A549 (cell line): Measurements from ENCODE around the gene KIF5C. TPM values are rescaled to one million over a fixed set of nuclear protein-coding genes. Genes with fewer than 3 reads are reported as not detected.

Source experiments
- ATAC-seq, 2 experiments: fragments of 200-7000 bp in 1 of 2; fragments of >200 bp in 1 of 2; cut with Nextera tagmentation in 1 of 2; cut with Tn5 transposase in 1 of 2; 3 replicates each; pipeline versions ENCODE4 v1.8.0 to v1.9.1; 2018 to 2020; ENCODE audit warnings: mild to moderate bottlenecking in 1 of 2, moderate library complexity in 1 of 2
- CTCF ChIA-PET: fragments of 300-600 bp; sonication (Branson Sonifier 250); formaldehyde crosslinking; extraction: SDS; loops from one replicate; lab custom pipeline; 2021; ENCODE audit warnings: antibody characterized with exemption, inconsistent platforms; lab: Yijun Ruan, JAX
- POLR2A ChIA-PET: fragments of 350-600 bp; formaldehyde crosslinking; extraction: SDS; loops from one replicate; lab custom pipeline; 2021; ENCODE audit warnings: antibody characterized with exemption, inconsistent platforms; lab: Yijun Ruan, JAX
- DNase-seq, 2 experiments: peaks; one replicate each; pipeline versions ENCODE4 v3.0.0 to v3.0.0-alpha.2; 2011 to 2016; ENCODE audit warnings: low read depth in 1 of 2, low spot score in 1 of 2
- FAIRE-seq: peaks from 2 replicates; lab custom pipeline; 2011; peaks lifted over from hg19 to GRCh38; lab: Jason Lieb, UNC
- H3K27ac ChIP-seq, 2 experiments: fragments of >200 bp; sonication (Bioruptor Twin); formaldehyde crosslinking; 3 replicates each; pipeline ENCODE4 v1.5.1; 2016 to 2017
- H3K4me1 ChIP-seq: fragments of >200 bp; sonication (Bioruptor Twin); formaldehyde crosslinking; 3 replicates; pipeline ENCODE4 v1.6.1; 2016
- H3K4me2 ChIP-seq: fragments of >200 bp; sonication (Bioruptor Twin); formaldehyde crosslinking; 3 replicates; pipeline ENCODE4 v1.6.1; 2016
- H3K4me3 ChIP-seq: fragments of >200 bp; sonication (Bioruptor Twin); formaldehyde crosslinking; 3 replicates; pipeline ENCODE4 v1.5.1; 2016
- H3K9me3 ChIP-seq: fragments of >200 bp; sonication (Bioruptor Twin); formaldehyde crosslinking; 3 replicates; pipeline ENCODE4 v1.6.1; 2016
- ATOH8 ChIP-seq: fragments of 250-450 bp; sonication (Bioruptor Pico); IDR thresholded peaks from 2 replicates; pipeline ENCODE4 v1.5.0; 2020; ENCODE audit warnings: low read depth, mild to moderate bottlenecking, moderate library complexity
- BHLHE40 ChIP-seq: IDR thresholded peaks from 2 replicates; pipeline ENCODE4 v1.6.1; 2012; ENCODE audit warnings: low read depth, low read length, inconsistent platforms
- CBX2 ChIP-seq: fragments of 200-600 bp; sonication (generic); IDR thresholded peaks from 2 replicates; pipeline ENCODE4 v1.6.1; 2016; ENCODE audit warnings: low read depth, mild to moderate bottlenecking, borderline replicate concordance
- CHD2 ChIP-seq: fragments of 150-350 bp; IDR thresholded peaks from 2 replicates; pipeline ENCODE4 v1.6.1; 2014; ENCODE audit warnings: low read length; ENCODE audit not compliant: partially characterized antibody
- CHD4 ChIP-seq: fragments of 200-600 bp; sonication (generic); IDR thresholded peaks from 2 replicates; pipeline ENCODE4 v1.6.1; 2016; ENCODE audit warnings: antibody characterized with exemption, mild to moderate bottlenecking, borderline replicate concordance
- E2F6 ChIP-seq: IDR thresholded peaks from 2 replicates; pipeline ENCODE4 v1.6.1; 2012; ENCODE audit warnings: low read depth, borderline replicate concordance
- EHF ChIP-seq: fragments of 250-450 bp; sonication (Bioruptor Pico); IDR thresholded peaks from 2 replicates; pipeline ENCODE4 v1.5.0; 2020; ENCODE audit warnings: mild to moderate bottlenecking
- EP300 ChIP-seq, 2 experiments: fragments of >200 bp; sonication (Bioruptor Twin); formaldehyde crosslinking; IDR thresholded peaks; 2 replicates in 1 of 2; 3 replicates in 1 of 2; pipeline ENCODE4 v1.6.1; 2016 to 2017
- ESRRA ChIP-seq: fragments of 150-350 bp; IDR thresholded peaks from 2 replicates; pipeline ENCODE4 v1.6.1; 2014; ENCODE audit warnings: mild to moderate bottlenecking, low read length, borderline replicate concordance
- FOSB ChIP-seq: fragments of 250-450 bp; sonication (Bioruptor Pico); IDR thresholded peaks from 2 replicates; pipeline ENCODE4 v1.5.0; 2020; ENCODE audit warnings: mild to moderate bottlenecking, moderate library complexity
- FOSL2 ChIP-seq, 2 experiments: fragments of 450-650 bp in 1 of 2; fragments of >200 bp in 1 of 2; sonication (Bioruptor Twin) in 1 of 2; formaldehyde crosslinking; IDR thresholded peaks; 2 replicates each; pipeline versions ENCODE4 v1.5.0 to v1.6.1; 2016 to 2020; ENCODE audit warnings: mild to moderate bottlenecking in 1 of 2, moderate library complexity in 1 of 2
- HDAC2 ChIP-seq: fragments of 200-600 bp; sonication (generic); IDR thresholded peaks from 2 replicates; pipeline ENCODE4 v1.6.1; 2016
- HOXB5 ChIP-seq: fragments of 250-450 bp; sonication (Bioruptor Pico); IDR thresholded peaks from 2 replicates; pipeline ENCODE4 v1.5.0; 2020; ENCODE audit warnings: mild to moderate bottlenecking, moderate library complexity
- JUN ChIP-seq, 2 experiments: fragments of >200 bp; sonication (Bioruptor Twin); formaldehyde crosslinking; IDR thresholded peaks; 2 replicates in 1 of 2; 3 replicates in 1 of 2; pipeline ENCODE4 v1.6.1; 2016 to 2017
- MYC ChIP-seq: IDR thresholded peaks from 2 replicates; pipeline ENCODE4 v1.6.1; 2012; ENCODE audit warnings: mild to moderate bottlenecking, inconsistent platforms, low read length, improper control_type of control experiment, borderline replicate concordance
- NFE2L2 ChIP-seq: fragments of 150-350 bp; conservative IDR thresholded peaks from 2 replicates; pipeline ENCODE4 v1.6.1; 2014; ENCODE audit warnings: low read length
- NPAS2 ChIP-seq: fragments of 250-450 bp; sonication (Bioruptor Pico); IDR thresholded peaks from 2 replicates; pipeline ENCODE4 v1.8.0; 2022; ENCODE audit warnings: mild to moderate bottlenecking, moderate library complexity, borderline replicate concordance
- PHF8 ChIP-seq: fragments of 200-600 bp; sonication (generic); IDR thresholded peaks from 2 replicates; pipeline ENCODE4 v1.6.1; 2016; ENCODE audit warnings: low read depth, mild to moderate bottlenecking, antibody characterized with exemption, moderate library complexity, borderline replicate concordance
- POLR2A ChIP-seq: IDR thresholded peaks from 2 replicates; pipeline ENCODE4 v1.6.1; 2012; ENCODE audit warnings: mild to moderate bottlenecking, low read length
- POLR2AphosphoS2 ChIP-seq: conservative IDR thresholded peaks from 2 replicates; pipeline ENCODE4 v1.6.1; 2012; ENCODE audit warnings: low read length, improper control_type of control experiment, inconsistent platforms
- RNF2 ChIP-seq: fragments of 200-600 bp; sonication (generic); IDR thresholded peaks from 2 replicates; pipeline ENCODE4 v1.6.1; 2016; ENCODE audit warnings: low read depth, mild to moderate bottlenecking, antibody characterized with exemption, moderate library complexity, borderline replicate concordance
- SREBF2 ChIP-seq: fragments of 450-650 bp; IDR thresholded peaks from 2 replicates; pipeline ENCODE4 v1.6.1; 2014; ENCODE audit warnings: mild to moderate bottlenecking, moderate library complexity
- TP53 ChIP-seq: fragments of 250-450 bp; sonication (Bioruptor Pico); IDR thresholded peaks from 2 replicates; pipeline ENCODE4 v1.5.0; 2021; ENCODE audit warnings: mild to moderate bottlenecking, moderate library complexity
- USF2 ChIP-seq: fragments of 450-650 bp; IDR thresholded peaks from 2 replicates; pipeline ENCODE4 v1.6.1; 2014; ENCODE audit warnings: antibody characterized with exemption
- ZC3H11A ChIP-seq: fragments of 450-650 bp; IDR thresholded peaks from 2 replicates; pipeline ENCODE4 v1.6.1; 2014; ENCODE audit warnings: antibody characterized with exemption, mild to moderate bottlenecking
- ZSCAN20 ChIP-seq: fragments of 250-450 bp; sonication (Bioruptor Pico); IDR thresholded peaks from 2 replicates; pipeline ENCODE4 v1.8.0; 2022; ENCODE audit warnings: mild to moderate bottlenecking, moderate library complexity
- WGBS: methylation state at CpG from one replicate; pipeline ENCODE4 v1.1.6; 2017; ENCODE audit errors: missing lambda C conversion rate; 5-methylcytosine and 5-hydroxymethylcytosine counted together
- polyA plus RNA-seq, 4 experiments: library from polyadenylated mRNA; depleted of rRNA in 3 of 4; stranded (reverse); fragments of >200 nt; fragmentation: RNase III in 1 of 4; extraction: RNeasy Plus Mini Kit Qiagen cat#74134 plus additional on column Dnase treatment in 1 of 4; gene quantifications; 2 replicates in 3 of 4; 3 replicates in 1 of 4; pipeline ENCODE4 v1.2.3, GENCODE V29; 2011 to 2017
- TF ChIP-seq, protein P1 (sequence below): fragments of 150-350 bp; IDR thresholded peaks from 2 replicates; pipeline ENCODE4 v1.6.1; 2014; ENCODE audit warnings: low read depth, mild to moderate bottlenecking, low read length

Gene KIF5C
- polyA plus RNA-seq, 2 of the 4 experiments (the other 2 are of a cell fraction), result 0.27 to 0.30 TPM

DNA sequence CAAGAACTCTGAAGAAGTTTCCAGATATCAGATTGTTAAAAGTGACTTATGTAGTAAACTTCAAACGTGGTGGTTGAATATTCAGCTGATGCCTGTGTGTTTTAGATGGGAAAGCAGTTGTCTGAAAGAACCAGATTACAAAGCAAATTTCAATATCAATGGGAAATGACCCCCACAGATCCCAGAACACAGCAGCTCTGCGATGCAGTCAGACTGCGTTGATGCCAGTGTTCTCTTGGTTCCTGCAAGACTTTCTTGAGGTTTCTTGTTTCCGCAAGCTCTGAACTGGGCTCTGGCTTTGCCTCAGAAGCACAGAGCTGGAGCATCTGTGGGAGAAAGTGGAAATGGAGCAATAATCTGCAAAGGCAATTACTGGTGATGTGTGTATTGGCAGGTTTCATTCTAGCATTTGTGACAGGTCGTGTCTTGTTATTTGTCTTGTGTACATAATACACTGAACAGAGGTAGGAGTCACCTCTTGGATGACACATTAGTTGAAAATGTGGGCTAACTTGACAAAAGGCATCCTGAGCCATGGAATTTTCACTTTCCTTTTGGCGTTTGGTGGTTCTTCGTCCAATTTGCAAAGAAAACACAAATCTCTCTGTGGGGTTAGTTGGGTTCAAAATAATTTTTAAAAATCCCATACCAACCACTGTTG lies 152.7 kb downstream of the KIF5C start:
- DNase-seq (no peak), FAIRE-seq (no peak), ATAC-seq (no peak)
- Histone ChIP-seq H3K9me3 (no peaks in the 10 kb centered on the region), H3K4me1 (no peaks in the 10 kb centered on the region), H3K4me3 (no peak overlapping the region), H3K27ac (no peak overlapping the region), H3K4me2 (no peak overlapping the region)
- TF ChIP-seq, protein P1, sequence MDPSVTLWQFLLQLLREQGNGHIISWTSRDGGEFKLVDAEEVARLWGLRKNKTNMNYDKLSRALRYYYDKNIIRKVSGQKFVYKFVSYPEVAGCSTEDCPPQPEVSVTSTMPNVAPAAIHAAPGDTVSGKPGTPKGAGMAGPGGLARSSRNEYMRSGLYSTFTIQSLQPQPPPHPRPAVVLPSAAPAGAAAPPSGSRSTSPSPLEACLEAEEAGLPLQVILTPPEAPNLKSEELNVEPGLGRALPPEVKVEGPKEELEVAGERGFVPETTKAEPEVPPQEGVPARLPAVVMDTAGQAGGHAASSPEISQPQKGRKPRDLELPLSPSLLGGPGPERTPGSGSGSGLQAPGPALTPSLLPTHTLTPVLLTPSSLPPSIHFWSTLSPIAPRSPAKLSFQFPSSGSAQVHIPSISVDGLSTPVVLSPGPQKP, result no peak
- TF ChIP-seq MYC (no peak), CHD4 (no peak), ESRRA (no peak), NFE2L2 (no peak), PHF8 (no peak), TP53 (CRISPR knock-in tag) (no peak), ATOH8 (no peak), SREBF2 (no peak), CHD2 (no peak), ZC3H11A (no peak)
- 46% methylated on average over 7 of the region's 7 CpGs for WGBS
- ChIA-PET POLR2A (no interaction called here), CTCF (interaction anchor here (3.5 kb wide), 1 partner anchor 10 kb away, joined by 19 read pairs; no protein-coding TSS in a partner anchor)

DNA sequence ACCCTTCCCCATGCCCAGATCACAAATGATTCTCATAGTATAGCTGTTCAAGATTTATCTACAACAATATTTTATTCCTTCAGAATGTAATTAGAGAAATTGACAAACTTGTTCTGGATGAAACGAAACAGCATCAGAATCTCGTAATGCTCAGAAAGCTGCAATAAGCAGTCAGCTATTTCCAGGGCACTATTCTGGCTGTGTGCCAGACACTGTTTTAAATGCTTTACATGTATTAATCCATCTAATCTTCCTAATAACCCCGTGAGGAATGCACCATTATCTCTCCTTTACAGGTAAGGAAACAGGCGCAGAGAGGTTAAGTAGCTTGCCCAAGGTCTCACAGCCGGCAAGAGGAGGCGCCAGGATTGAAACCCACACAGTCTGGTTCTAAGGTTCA lies 153.3 kb downstream of the KIF5C start:
- DNase-seq (no peak), ATAC-seq (no peak), FAIRE-seq (no peak)
- TF ChIP-seq NPAS2 (CRISPR knock-in tag) (no peak), ZSCAN20 (CRISPR knock-in tag) (no peak), FOSB (CRISPR knock-in tag) (no peak), RNF2 (no peak), ATOH8 (no peak), POLR2A (no peak), EP300 (IDR thresholded peaks at IDR 0.05) (no peak), USF2 (no peak), POLR2AphosphoS2 (no peak), BHLHE40 (no peak), HDAC2 (no peak)
- POLR2A ChIA-PET, result no interaction called here
- Histone ChIP-seq H3K27ac (no peak overlapping the region), H3K4me1 (no peaks in the 10 kb centered on the region), H3K9me3 (no peaks in the 10 kb centered on the region), H3K4me2 (no peak overlapping the region), H3K4me3 (no peak overlapping the region)
- 45% methylated on average over 6 of the region's 6 CpGs for WGBS
- CTCF ChIA-PET, result interaction anchor here (1.3 to 3.5 kb wide), 2 partner anchors 11 to 533 kb away, joined by 4 to 19 read pairs; no protein-coding TSS in a partner anchor

DNA sequence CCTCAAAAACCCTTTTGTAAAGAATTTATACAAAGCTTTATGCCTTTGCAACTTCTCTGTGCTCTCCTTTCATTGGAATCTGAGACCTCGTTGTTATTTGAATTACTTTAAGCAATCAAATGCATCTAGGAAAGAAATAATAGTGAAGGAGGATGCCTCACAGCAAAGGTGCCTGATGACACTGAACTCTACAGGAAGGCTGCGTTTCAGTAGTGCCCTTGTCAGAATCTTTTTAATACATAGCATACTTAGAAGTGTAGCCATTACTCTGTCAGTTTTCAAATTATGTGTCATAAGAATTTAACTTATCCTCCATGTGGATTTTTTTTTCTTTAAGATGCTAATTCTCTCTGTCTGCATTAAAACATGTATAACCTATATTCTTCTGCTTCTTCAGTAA lies 153.9 kb downstream of the KIF5C start:
- no peaks in the 10 kb centered on the region for H3K4me1 ChIP-seq
- H3K4me2 ChIP-seq, result no peak overlapping the region
- H3K9me3 ChIP-seq, result no peaks in the 10 kb centered on the region
- no peak for DNase-seq
- no peak overlapping the region for H3K27ac ChIP-seq
- POLR2A ChIA-PET, result no interaction called here
- no peak for ATAC-seq
- WGBS, result 4% methylated on average over 2 of the region's 2 CpGs
- CTCF ChIA-PET, result interaction anchor here (1.3 to 3.5 kb wide), 2 partner anchors 11 to 532 kb away, joined by 4 to 19 read pairs; no protein-coding TSS in a partner anchor
- no peak for FAIRE-seq
- no peak overlapping the region for H3K4me3 ChIP-seq
- TF ChIP-seq FOSB (CRISPR knock-in tag) (no peak), E2F6 (no peak), CBX2 (no peak), ATOH8 (no peak), HOXB5 (CRISPR knock-in tag) (no peak), SREBF2 (no peak), FOSL2 (IDR thresholded peaks at IDR 0.05) (no peak), FOSL2 (CRISPR knock-in tag; IDR thresholded peaks at IDR 0.05) (no peak), NFE2L2 (no peak), USF2 (no peak), MYC (no peak), BHLHE40 (no peak), EHF (CRISPR knock-in tag) (no peak), JUN (IDR thresholded peaks at IDR 0.05) (no peak)
